HCT116 (cell line): ENCODE results near the gene KRT79. TPM values are rescaled to one million over a fixed set of nuclear protein-coding genes. Genes with fewer than 3 reads are reported as not detected.

Experiments
- CEBPB ChIP-seq: IDR thresholded peaks from 2 replicates; pipeline ENCODE4 v1.6.1; 2012; ENCODE audit warnings: low read depth
- SP1 ChIP-seq: IDR thresholded peaks from 2 replicates; pipeline ENCODE4 v1.6.1; 2012; ENCODE audit warnings: low read depth
- ZNF274 ChIP-seq: fragments of 200-500 bp; sonication (Bioruptor generic); IDR thresholded peaks from 2 replicates; pipeline ENCODE4 v1.6.1; 2014; ENCODE audit warnings: mild to moderate bottlenecking, low read depth, low read length, inconsistent platforms
- total RNA-seq: library from RNA; stranded (reverse); gene quantifications from one replicate; pipeline ENCODE4 v1.2.1, GENCODE V29; 2021; ENCODE audit not compliant: unreplicated experiment
- TF ChIP-seq, protein P1 (sequence below): IDR thresholded peaks from 2 replicates; pipeline ENCODE4 v1.6.1; 2012; ENCODE audit warnings: low read depth
- TF ChIP-seq, protein P2 (sequence below): IDR thresholded peaks from 2 replicates; pipeline ENCODE4 v1.6.1; 2012

KRT79 gene
- total RNA-seq, 1 experiment from 2014 or later = not detected

DNA sequence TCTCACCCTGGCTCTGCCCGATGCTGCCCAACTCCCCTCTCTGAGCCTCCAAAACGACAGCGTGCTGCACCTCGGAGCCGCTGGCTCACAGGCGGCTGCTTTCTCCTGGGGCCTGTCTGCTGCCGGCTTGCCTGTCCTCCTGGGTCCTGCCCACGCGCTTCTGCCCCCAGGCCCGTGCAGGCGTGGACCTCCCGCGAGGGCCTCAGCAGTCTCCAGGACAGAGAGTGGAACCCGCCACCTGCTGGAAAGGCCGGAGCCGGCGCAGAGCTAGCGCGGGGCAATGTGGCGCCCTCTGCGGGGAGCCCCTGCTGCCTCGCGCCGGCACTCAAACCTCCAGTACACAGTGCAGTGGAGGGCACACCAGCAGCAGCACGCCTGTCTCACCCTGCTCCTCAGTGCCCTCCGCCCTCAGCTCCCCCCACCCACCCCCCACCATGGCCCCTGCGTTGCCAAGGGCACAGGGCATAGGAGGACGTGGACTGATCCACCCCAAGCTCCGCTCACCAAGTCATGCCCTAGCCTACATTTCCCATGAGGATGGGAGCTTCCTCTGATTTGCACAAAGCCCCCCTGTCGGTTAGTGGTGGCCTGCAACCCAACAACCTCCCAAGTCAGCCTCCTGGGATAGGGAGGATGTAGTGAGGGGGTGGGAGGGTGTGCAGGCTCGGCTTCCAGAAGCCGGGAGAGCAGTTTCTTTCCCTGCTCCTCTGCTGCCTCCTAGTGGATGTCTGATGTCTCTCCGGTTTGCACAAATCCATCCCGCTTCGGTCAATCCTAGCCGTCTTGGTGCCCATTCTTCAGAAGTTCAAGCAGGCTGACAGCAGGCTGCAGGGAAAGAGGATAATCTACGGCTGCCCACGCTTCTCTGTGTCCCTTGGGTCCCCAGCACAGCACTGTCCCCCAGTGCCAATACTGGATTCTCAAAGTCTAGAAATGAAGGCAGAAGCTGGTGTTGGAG lies 45.6 kb upstream of the KRT79 start (continued):
- TF ChIP-seq, protein P1, sequence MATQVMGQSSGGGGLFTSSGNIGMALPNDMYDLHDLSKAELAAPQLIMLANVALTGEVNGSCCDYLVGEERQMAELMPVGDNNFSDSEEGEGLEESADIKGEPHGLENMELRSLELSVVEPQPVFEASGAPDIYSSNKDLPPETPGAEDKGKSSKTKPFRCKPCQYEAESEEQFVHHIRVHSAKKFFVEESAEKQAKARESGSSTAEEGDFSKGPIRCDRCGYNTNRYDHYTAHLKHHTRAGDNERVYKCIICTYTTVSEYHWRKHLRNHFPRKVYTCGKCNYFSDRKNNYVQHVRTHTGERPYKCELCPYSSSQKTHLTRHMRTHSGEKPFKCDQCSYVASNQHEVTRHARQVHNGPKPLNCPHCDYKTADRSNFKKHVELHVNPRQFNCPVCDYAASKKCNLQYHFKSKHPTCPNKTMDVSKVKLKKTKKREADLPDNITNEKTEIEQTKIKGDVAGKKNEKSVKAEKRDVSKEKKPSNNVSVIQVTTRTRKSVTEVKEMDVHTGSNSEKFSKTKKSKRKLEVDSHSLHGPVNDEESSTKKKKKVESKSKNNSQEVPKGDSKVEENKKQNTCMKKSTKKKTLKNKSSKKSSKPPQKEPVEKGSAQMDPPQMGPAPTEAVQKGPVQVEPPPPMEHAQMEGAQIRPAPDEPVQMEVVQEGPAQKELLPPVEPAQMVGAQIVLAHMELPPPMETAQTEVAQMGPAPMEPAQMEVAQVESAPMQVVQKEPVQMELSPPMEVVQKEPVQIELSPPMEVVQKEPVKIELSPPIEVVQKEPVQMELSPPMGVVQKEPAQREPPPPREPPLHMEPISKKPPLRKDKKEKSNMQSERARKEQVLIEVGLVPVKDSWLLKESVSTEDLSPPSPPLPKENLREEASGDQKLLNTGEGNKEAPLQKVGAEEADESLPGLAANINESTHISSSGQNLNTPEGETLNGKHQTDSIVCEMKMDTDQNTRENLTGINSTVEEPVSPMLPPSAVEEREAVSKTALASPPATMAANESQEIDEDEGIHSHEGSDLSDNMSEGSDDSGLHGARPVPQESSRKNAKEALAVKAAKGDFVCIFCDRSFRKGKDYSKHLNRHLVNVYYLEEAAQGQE = no peak
- TF ChIP-seq CEBPB (no peak), SP1 (no peak), ZNF274 (no peak)
- TF ChIP-seq, protein P2, sequence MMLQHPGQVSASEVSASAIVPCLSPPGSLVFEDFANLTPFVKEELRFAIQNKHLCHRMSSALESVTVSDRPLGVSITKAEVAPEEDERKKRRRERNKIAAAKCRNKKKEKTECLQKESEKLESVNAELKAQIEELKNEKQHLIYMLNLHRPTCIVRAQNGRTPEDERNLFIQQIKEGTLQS = no peak
- TF ChIP-seq, all 23 proteins: peak for 2
